H1 (cell line): Measurements from ENCODE around the gene OR5M10. TPM values are rescaled to one million over a fixed set of nuclear protein-coding genes. Genes with fewer than 3 reads are reported as not detected.

Experiments
- BACH1 ChIP-seq: IDR thresholded peaks from 2 replicates; pipeline ENCODE4 v1.6.1; 2012; ENCODE audit warnings: low read length, improper control_type of control experiment
- GABPA ChIP-seq: IDR thresholded peaks from 2 replicates; pipeline ENCODE4 v1.6.1; 2011; ENCODE audit warnings: mild to moderate bottlenecking, low read length, moderate library complexity, borderline replicate concordance; ENCODE audit not compliant: insufficient read depth
- JUND ChIP-seq: IDR thresholded peaks from 2 replicates; pipeline ENCODE4 v1.6.1; 2011; ENCODE audit warnings: mild to moderate bottlenecking, improper control_type of control experiment, low read length
- KDM5A ChIP-seq: fragments of 200-600 bp; IDR thresholded peaks from 2 replicates; pipeline ENCODE4 v1.7.1; 2012; ENCODE audit warnings: mild to moderate bottlenecking, low read length, inconsistent platforms, mixed read lengths
- PHF8 ChIP-seq: fragments of 200-600 bp; sonication (generic); conservative IDR thresholded peaks from 2 replicates; pipeline ENCODE4 v1.7.1; 2012; ENCODE audit warnings: low read depth, mild to moderate bottlenecking, inconsistent platforms, low read length, moderate library complexity
- SAP30 ChIP-seq: fragments of 300-600 bp; sonication (generic); IDR thresholded peaks from 2 replicates; pipeline ENCODE4 v1.7.1; 2012; ENCODE audit warnings: low read length, moderate library complexity, mild to moderate bottlenecking, inconsistent platforms; ENCODE audit not compliant: insufficient read depth, insufficient replicate concordance
- SIRT6 ChIP-seq: IDR thresholded peaks from one replicate; pipeline ENCODE4 v1.7.1; 2012; ENCODE audit warnings: low read length, inconsistent platforms
- TAF1 ChIP-seq: IDR thresholded peaks from 2 replicates; pipeline ENCODE4 v1.6.1; 2011; ENCODE audit warnings: mild to moderate bottlenecking, low read depth, low read length
- YY1 ChIP-seq: IDR thresholded peaks from 2 replicates; pipeline ENCODE4 v1.6.1; 2011; ENCODE audit warnings: low read depth, mild to moderate bottlenecking, low read length
- polyA plus RNA-seq, 7 experiments: library from polyadenylated mRNA; depleted of rRNA in 3 of 7; stranded (reverse) in 5 of 7; unstranded in 2 of 7; fragments of >200 nt in 5 of 7; fragments of 200-250 nt in 2 of 7; gene quantifications; 1 replicate in 5 of 7; 2 replicates in 1 of 7; 4 replicates in 1 of 7; pipeline versions ENCODE4 v1.2.1 to v1.2.3, GENCODE V29; 2011 to 2013; ENCODE audit warnings: missing spikeins in 2 of 7, mixed read lengths in 2 of 7
- total RNA-seq: library from RNA; stranded (reverse); fragmentation: NEBNext Ultra II Directional; extraction: Animal tissue kit (Norgen Biotek cat#: 25700); gene quantifications from 2 replicates; pipeline ENCODE4 v1.2.1, GENCODE V29; 2021

The OR5M10 gene
- total and polyA plus RNA-seq, 2 of the 8 experiments (the other 6 are each of a cell fraction or from before 2014, with no cell fraction given) = not detected

DNA sequence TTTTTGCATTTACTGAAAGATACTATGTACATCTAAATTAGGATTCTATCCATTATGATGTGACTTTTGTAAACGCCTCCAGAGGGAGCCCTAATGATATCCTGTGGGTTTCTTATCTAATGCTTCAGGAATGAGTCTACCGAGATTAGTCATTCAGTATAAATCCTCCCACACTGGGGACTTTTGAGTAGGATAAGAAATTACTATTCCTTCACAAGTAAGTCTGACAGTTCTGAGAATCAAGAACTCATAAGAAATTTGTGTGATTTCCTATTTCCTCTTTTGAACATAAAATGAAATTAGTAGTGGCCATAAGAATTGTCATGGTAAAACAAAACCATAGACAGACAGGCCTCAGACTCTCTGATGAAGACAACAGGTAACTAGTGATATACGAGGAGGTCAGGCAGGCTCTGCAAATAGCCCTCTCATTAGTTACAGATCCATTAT is 47.2 kb upstream of the OR5M10 start (continued):
- TF ChIP-seq TAF1 = no peak
- TF ChIP-seq PHF8 = no peak
- TF ChIP-seq GABPA = no peak
- peak; percentile 92 for TF ChIP-seq JUND
- TF ChIP-seq BACH1 = no peak
- TF ChIP-seq SIRT6 = no peak
- no peak for TF ChIP-seq YY1
- no peak for TF ChIP-seq KDM5A
- no peak for TF ChIP-seq SAP30
- TF ChIP-seq, all 59 proteins: peak for 4
